Measurements from ENCODE around the gene KRT20.

- no peak for TF ChIP-seq CTCF (IDR thresholded peaks at IDR 0.05; ENCODE audit: low read depth, low read length)
- TF ChIP-seq EZH2phosphoT487 (IDR thresholded peaks at IDR 0.05; ENCODE audit: low read depth): no peak
Measured at GRCh38 chr17:40848583-40849235, 36.3 kb downstream of the KRT20 start.

Data from OCI-LY3 (cell line).